Psoas muscle (tissue), 8 donors: Measurements from ENCODE around the gene ZNF300. TPM values are rescaled to one million over a fixed set of nuclear protein-coding genes. Genes with fewer than 3 reads are reported as not detected.

ENCODE experiments used
- ATAC-seq, 4 donors: fragments of 200-7000 bp; cut with Tn5 transposase; one replicate each; pipeline ENCODE4 v1.9.1; 2020; ENCODE audit warnings: moderate library complexity in 3 of 4, mild to moderate bottlenecking in 2 of 4
- DNase-seq, 2 donors: peaks; one replicate each; pipeline ENCODE4 v3.0.0-alpha.2; 2020
- H3K27ac ChIP-seq: fragments of 200-600 bp; one replicate; pipeline ENCODE4 v1.8.0; 2022
- H3K27me3 ChIP-seq, 3 donors: fragments of 200-600 bp in 1 of 3; one replicate each; pipeline versions ENCODE4 v1.6.1 to v1.8.0; 2013 to 2022; ENCODE audit warnings: low read length in 2 of 3, mild to moderate bottlenecking in 2 of 3, moderate library complexity in 1 of 3; ENCODE audit not compliant: insufficient read depth in 3 of 3
- H3K36me3 ChIP-seq, 2 donors: fragments of 200-600 bp in 1 of 2; one replicate each; pipeline versions ENCODE4 v1.6.1 to v1.8.0; 2013 to 2022; ENCODE audit warnings: low read depth in 1 of 2, mild to moderate bottlenecking in 1 of 2, moderate library complexity in 1 of 2; ENCODE audit not compliant: insufficient read depth in 1 of 2
- H3K4me1 ChIP-seq: fragments of 200-600 bp; one replicate; pipeline ENCODE4 v1.8.0; 2022
- H3K4me3 ChIP-seq: fragments of 200-600 bp; one replicate; pipeline ENCODE4 v1.8.0; 2022; ENCODE audit warnings: mild to moderate bottlenecking
- H3K9me3 ChIP-seq: fragments of 200-600 bp; one replicate; pipeline ENCODE4 v1.8.0; 2022
- CTCF ChIP-seq: fragments of 200-600 bp; IDR thresholded peaks from one replicate; pipeline ENCODE4 v1.8.0; 2022; ENCODE audit warnings: antibody characterized with exemption
- WGBS, 3 donors: extraction: QIAGEN DNeasy Blood & Tissue Kit; methylation state at CpG; one replicate each; pipeline versions ENCODE4 v1.1.6 to v1.1.7; 2013; 5-methylcytosine and 5-hydroxymethylcytosine counted together
- intact Hi-C, 2 donors: fragments of 100-400 bp; cut with DNase I; formaldehyde crosslinking; loops; one replicate each; pipeline versions ENCODE4 v1.11.0 to v1.14.2; 2022
- long read RNA-seq, 2 donors: library from polyadenylated mRNA; unstranded; transcript quantifications; one replicate each; pipeline ENCODE4 v2.0.0, GENCODE V29; 2021
- polyA plus RNA-seq, 3 donors: library from polyadenylated mRNA; stranded (reverse); fragments of 200-250 nt; gene quantifications; one replicate each; pipeline ENCODE4 v1.2.3, GENCODE V29; 2013
- total RNA-seq, 4 donors: library from RNA; stranded (reverse); fragmentation: NEBNext Ultra II Directional in 2 of 4; extraction: Animal tissue kit (Norgen Biotek cat#: 25700) in 2 of 4; gene quantifications; one replicate each; pipeline versions ENCODE4 v1.2.1 to v1.2.4, GENCODE V29; 2021 to 2023
- donor health status: healthy with polysubstance abuse.
- donor health status: DM: no; HTN: no; CAD: no; lungs with moderate emphysema.
- donor health status: Bipolar disorder and iron deficiency.
- donor health status: healthy.
- donor health status: DM: yes; HTN: yes; CAD: no.
- donor health status: DM: no; HTN: no; CAD: no.
- donor health status: DM: no; HTN: no; CAD: no.
- donor health status: DM: yes; HTN: yes; CAD: no.

The ZNF300 gene
- total RNA-seq: under 1 TPM; 0.20 to 0.77 (median 0.55) TPM
- polyA plus RNA-seq: under 1 TPM; 0.55 to 0.73 (median 0.68) TPM
- long read RNA-seq, donor 1: 0 reads
- long read RNA-seq, donor 2: 0 reads

GRCh38 chr5:150904479-150905311, at the start of gene ZNF300:
ZNF300 (minus strand) TSS chr5:150904980; CDS start chr5:150903155, 1,825 bp downstream.
- Histone ChIP-seq H3K36me3 (peaks cover 0 to 2% of the 10 kb centered on the region in 2 donors), H3K27me3 (no peaks in the 10 kb centered on the region), H3K4me3 (peak within 1 kb of the TSS; percentile 62), H3K4me1 (no peaks in the 10 kb centered on the region), H3K9me3 (peaks cover 60% of the 10 kb centered on the region), H3K27ac (peak within 1 kb of the TSS; percentile 69)
- ATAC-seq (peak; percentile 73 to 99 (median 97)), DNase-seq (peak; percentile 84 to 90)
- intact Hi-C loops: no loop called here
- no peak for TF ChIP-seq CTCF
- 3 to 4% (median 4%) methylated on average over 36 of the region's 36 CpGs for WGBS, 3 donors

- ATAC-seq (no peak), DNase-seq (no peak)
- Histone ChIP-seq H3K9me3 (peaks cover 71% of the 10 kb centered on the region), H3K4me3 (no peak overlapping the region), H3K36me3 (peaks cover 3 to 4% of the 10 kb centered on the region in 2 donors), H3K27me3 (no peaks in the 10 kb centered on the region), H3K27ac (no peak overlapping the region), H3K4me1 (no peaks in the 10 kb centered on the region)
- no peak for TF ChIP-seq CTCF
- intact Hi-C loops: no loop called here
- 51 to 95% (median 74%) methylated on average over 2 of the region's 2 CpGs for WGBS, 3 donors
These were observed 43.8 kb upstream of the ZNF300 start for GRCh38 chr5:150948539-150948938.

- DNase-seq: peak; percentile 87 to 92
- Histone ChIP-seq H3K27ac (peak overlapping the region; percentile 83), H3K4me1 (no peaks in the 10 kb centered on the region), H3K36me3 (peaks cover 12 to 22% of the 10 kb centered on the region in 2 donors), H3K4me3 (peak overlapping the region; percentile 83), H3K9me3 (peaks cover 81% of the 10 kb centered on the region), H3K27me3 (no peaks in the 10 kb centered on the region)
- ATAC-seq: peak; percentile 98 to 99 (median 98)
- no peak for TF ChIP-seq CTCF
- WGBS, 3 donors: 2 to 4% (median 4%) methylated on average over 34 of the region's 34 CpGs
- intact Hi-C loops: no loop called here
These were observed 41.6 kb upstream of the ZNF300 start for GRCh38 chr5:150946351-150946905.

- Histone ChIP-seq H3K4me3 (peak overlapping the region; percentile 83), H3K4me1 (no peaks in the 10 kb centered on the region), H3K9me3 (peaks cover 82% of the 10 kb centered on the region), H3K27me3 (no peaks in the 10 kb centered on the region), H3K36me3 (peaks cover 17 to 27% of the 10 kb centered on the region in 2 donors), H3K27ac (peak overlapping the region; percentile 83)
- intact Hi-C loops: no loop called here
- no peak for TF ChIP-seq CTCF
- 25 to 35% (median 33%) methylated on average over 5 of the region's 5 CpGs for WGBS, 3 donors
- ATAC-seq (peak in 3 of 4 donors; percentile 42 to 70 (median 54)), DNase-seq (no peak)
These were observed 41.2 kb upstream of the ZNF300 start for GRCh38 chr5:150945947-150946346.
